Measurements from ENCODE around the gene XXYLT1.

XXYLT1 gene

GRCh38 chr3:195028877-195029606 lies 241.9 kb downstream of the XXYLT1 start:
- Mint-ChIP-seq H3K4me3 (no peak overlapping the region), H3K36me3 (ENCODE audit: low read depth) (no peaks in the 10 kb centered on the region), H3K9me3 (no peaks in the 10 kb centered on the region), H3K4me1 (no peaks in the 10 kb centered on the region), H3K27me3 (no peaks in the 10 kb centered on the region), H3K27ac (no peak overlapping the region)
- DNase-seq: no peak
- ATAC-seq: no peak

GRCh38 chr3:195025884-195026200 lies 245.1 kb downstream of the XXYLT1 start:
- H3K27me3 Mint-ChIP-seq: no peaks in the 10 kb centered on the region
- H3K4me1 Mint-ChIP-seq: no peaks in the 10 kb centered on the region
- H3K9me3 Mint-ChIP-seq: no peaks in the 10 kb centered on the region
- ATAC-seq (no peak), DNase-seq (no peak)
- no peaks in the 10 kb centered on the region for H3K36me3 Mint-ChIP-seq (ENCODE audit: low read depth)
- H3K27ac Mint-ChIP-seq: no peak overlapping the region
- no peak overlapping the region for H3K4me3 Mint-ChIP-seq

GRCh38 chr3:195025056-195025883 lies 245.7 kb downstream of the XXYLT1 start:
- DNase-seq: no peak
- no peaks in the 10 kb centered on the region for H3K4me1 Mint-ChIP-seq
- ATAC-seq: no peak
- H3K4me3 Mint-ChIP-seq: no peak overlapping the region
- no peak overlapping the region for H3K27ac Mint-ChIP-seq
- H3K27me3 Mint-ChIP-seq: peaks cover under 1% of the 10 kb centered on the region
- H3K9me3 Mint-ChIP-seq: no peaks in the 10 kb centered on the region
- no peaks in the 10 kb centered on the region for H3K36me3 Mint-ChIP-seq (ENCODE audit: low read depth)

GRCh38 chr3:195023989-195024388 lies 247.0 kb downstream of the XXYLT1 start:
- H3K27me3 Mint-ChIP-seq: peaks cover 8% of the 10 kb centered on the region
- no peak overlapping the region for H3K27ac Mint-ChIP-seq
- H3K4me1 Mint-ChIP-seq: no peaks in the 10 kb centered on the region
- H3K36me3 Mint-ChIP-seq (ENCODE audit: low read depth): no peaks in the 10 kb centered on the region
- no peak for ATAC-seq
- no peak overlapping the region for H3K4me3 Mint-ChIP-seq
- no peak for DNase-seq
- H3K9me3 Mint-ChIP-seq: no peaks in the 10 kb centered on the region

GRCh38 chr3:195023576-195023975 lies 247.4 kb downstream of the XXYLT1 start:
- no peaks in the 10 kb centered on the region for H3K9me3 Mint-ChIP-seq
- no peaks in the 10 kb centered on the region for H3K4me1 Mint-ChIP-seq
- no peaks in the 10 kb centered on the region for H3K36me3 Mint-ChIP-seq (ENCODE audit: low read depth)
- no peak overlapping the region for H3K4me3 Mint-ChIP-seq
- H3K27ac Mint-ChIP-seq: no peak overlapping the region
- DNase-seq: no peak
- peaks cover 8% of the 10 kb centered on the region for H3K27me3 Mint-ChIP-seq
- no peak for ATAC-seq

- no peaks in the 10 kb centered on the region for H3K4me1 Mint-ChIP-seq
- no peaks in the 10 kb centered on the region for H3K9me3 Mint-ChIP-seq
- H3K4me3 Mint-ChIP-seq: no peak overlapping the region
- H3K27ac Mint-ChIP-seq: no peak overlapping the region
- no peaks in the 10 kb centered on the region for H3K36me3 Mint-ChIP-seq (ENCODE audit: low read depth)
- DNase-seq (no peak), ATAC-seq (no peak)
- peaks cover 8% of the 10 kb centered on the region for H3K27me3 Mint-ChIP-seq
Measured at GRCh38 chr3:195021692-195022091, 249.3 kb downstream of the XXYLT1 start.

- no peaks in the 10 kb centered on the region for H3K4me1 Mint-ChIP-seq
- DNase-seq (no peak), ATAC-seq (no peak)
- no peak overlapping the region for H3K4me3 Mint-ChIP-seq
- H3K27me3 Mint-ChIP-seq: peaks cover 8% of the 10 kb centered on the region
- no peaks in the 10 kb centered on the region for H3K9me3 Mint-ChIP-seq
- no peak overlapping the region for H3K27ac Mint-ChIP-seq
- H3K36me3 Mint-ChIP-seq (ENCODE audit: low read depth): no peaks in the 10 kb centered on the region
Measured at GRCh38 chr3:195020921-195021320, 250.0 kb downstream of the XXYLT1 start.

GRCh38 chr3:195020185-195020584 lies 250.8 kb downstream of the XXYLT1 start:
- no peaks in the 10 kb centered on the region for H3K36me3 Mint-ChIP-seq (ENCODE audit: low read depth)
- no peak for DNase-seq
- H3K9me3 Mint-ChIP-seq: no peaks in the 10 kb centered on the region

GRCh38 chr3:195019335-195019734 lies 251.6 kb downstream of the XXYLT1 start:
- Mint-ChIP-seq H3K36me3 (ENCODE audit: low read depth) (no peaks in the 10 kb centered on the region), H3K9me3 (no peaks in the 10 kb centered on the region), H3K4me3 (no peak overlapping the region), H3K27ac (no peak overlapping the region), H3K4me1 (peaks cover 5% of the 10 kb centered on the region), H3K27me3 (peaks cover 8% of the 10 kb centered on the region)
- ATAC-seq: no peak
- DNase-seq: no peak

More at GRCh38 chr3:195020185-195020584, 250.8 kb downstream of the XXYLT1 start:
- Mint-ChIP-seq H3K4me1 (no peaks in the 10 kb centered on the region), H3K4me3 (no peak overlapping the region), H3K27ac (no peak overlapping the region), H3K27me3 (peaks cover 8% of the 10 kb centered on the region)
- ATAC-seq: no peak

All from activated naive CD8-positive, alpha-beta T cell treated with anti-CD3 and anti-CD28 coated beads, Interleukin-2, amount 50 U/mL, for 24 hours (primary cell).